HG02981 (cell line): ENCODE results near the gene STX16.
A peak's percentile ranks its signal among the peaks of the same experiment; 100 is the strongest.

Experiments
- ATAC-seq: cut with Tn5 transposase; IDR thresholded peaks from one replicate; pipeline ENCODE4 v1.9.1; 2021; ENCODE audit warnings: mild to moderate bottlenecking, moderate library complexity; ENCODE audit not compliant: unreplicated experiment

STX16 gene

GRCh38 chr20:58650776-58651558 is at the start of gene STX16:
TSS of gene STX16 (plus strand) at chr20:58651283. CDS start at chr20:58652007, 724 bp downstream.
- peak; percentile 65 for ATAC-seq

GRCh38 chr20:58602124-58602523 is 49.0 kb upstream of the STX16 start:
- no peak for ATAC-seq

- no peak for ATAC-seq
Observed at GRCh38 chr20:58603721-58604120, 47.4 kb upstream of the STX16 start.

GRCh38 chr20:58604128-58604881 is 46.8 kb upstream of the STX16 start:
- no peak for ATAC-seq

- ATAC-seq, result no peak
Observed at GRCh38 chr20:58605292-58606065, 45.6 kb upstream of the STX16 start.

- no peak for ATAC-seq
Observed at GRCh38 chr20:58606184-58606583, 44.9 kb upstream of the STX16 start.

- no peak for ATAC-seq
Observed at GRCh38 chr20:58608096-58608840, 42.8 kb upstream of the STX16 start.

- no peak for ATAC-seq
Observed at GRCh38 chr20:58609026-58609425, 42.1 kb upstream of the STX16 start.

GRCh38 chr20:58610071-58610800 is 40.8 kb upstream of the STX16 start:
- no peak for ATAC-seq

GRCh38 chr20:58610811-58611210 is 40.3 kb upstream of the STX16 start:
- ATAC-seq, result no peak

GRCh38 chr20:58611236-58612030 is 39.6 kb upstream of the STX16 start:
- ATAC-seq, result no peak

- no peak for ATAC-seq
Observed at GRCh38 chr20:58612121-58612691, 38.9 kb upstream of the STX16 start.

GRCh38 chr20:58613061-58613854 is 37.8 kb upstream of the STX16 start:
- ATAC-seq, result no peak

GRCh38 chr20:58614366-58614765 is 36.7 kb upstream of the STX16 start:
- no peak for ATAC-seq

GRCh38 chr20:58614984-58615760 is 35.9 kb upstream of the STX16 start:
- no peak for ATAC-seq

GRCh38 chr20:58616411-58616810 is 34.7 kb upstream of the STX16 start:
- ATAC-seq, result no peak

- no peak for ATAC-seq
Observed at GRCh38 chr20:58617158-58617557, 33.9 kb upstream of the STX16 start.
